HG02571 (cell line): ENCODE results near the gene SAMD3.
"Not testable (repeated sequence)": the region's sequence is repeated elsewhere in the genome, so short reads cannot be mapped to it uniquely, and the experiment has no call there.

Source experiments
- ATAC-seq: cut with Tn5 transposase; IDR thresholded peaks from one replicate; pipeline ENCODE4 v1.9.1; 2021; ENCODE audit warnings: mild to moderate bottlenecking, moderate library complexity; ENCODE audit not compliant: unreplicated experiment

SAMD3 gene

GRCh38 chr6:130222775-130223174, at the start of gene SAMD3:
Gene SAMD3 (minus strand): TSS chr6:130222951. CDS start chr6:130215273, 7,678 bp downstream.
- ATAC-seq, result no peak

- peak; percentile 84 for ATAC-seq
Observed at GRCh38 chr6:130269969-130270635, 47.4 kb upstream of the SAMD3 start.

GRCh38 chr6:130265553-130265952, 42.8 kb upstream of the SAMD3 start:
- ATAC-seq, result not testable (repeated sequence)

GRCh38 chr6:130262008-130262407, 39.3 kb upstream of the SAMD3 start:
- ATAC-seq, result no peak

- not testable (repeated sequence) for ATAC-seq
Observed at GRCh38 chr6:130261558-130261957, 38.8 kb upstream of the SAMD3 start.

GRCh38 chr6:130260614-130261241, 38.0 kb upstream of the SAMD3 start:
- ATAC-seq, result peak; percentile 37

- peak; percentile 49 for ATAC-seq
Observed at GRCh38 chr6:130260050-130260462, 37.3 kb upstream of the SAMD3 start.

- ATAC-seq, result peak; percentile 21
Observed at GRCh38 chr6:130259557-130259956, 36.8 kb upstream of the SAMD3 start.

- ATAC-seq, result no peak
Observed at GRCh38 chr6:130259140-130259539, 36.4 kb upstream of the SAMD3 start.

- ATAC-seq, result no peak
Observed at GRCh38 chr6:130252527-130253237, 29.9 kb upstream of the SAMD3 start.

GRCh38 chr6:130245267-130245666, 22.5 kb upstream of the SAMD3 start:
- no peak for ATAC-seq

GRCh38 chr6:130244728-130245127, 22.0 kb upstream of the SAMD3 start:
- no peak for ATAC-seq

GRCh38 chr6:130240232-130240631, 17.5 kb upstream of the SAMD3 start:
- no peak for ATAC-seq

- no peak for ATAC-seq
Observed at GRCh38 chr6:130239755-130240154, 17.0 kb upstream of the SAMD3 start.

GRCh38 chr6:130233330-130233729, 10.6 kb upstream of the SAMD3 start:
- no peak for ATAC-seq

GRCh38 chr6:130230531-130230930, 7.8 kb upstream of the SAMD3 start:
- not testable (repeated sequence) for ATAC-seq

GRCh38 chr6:130229645-130230044, 6.9 kb upstream of the SAMD3 start:
- ATAC-seq, result no peak

GRCh38 chr6:130223508-130223907, 757 bp upstream of the SAMD3 start:
- peak; percentile 96 for ATAC-seq

- ATAC-seq, result no peak
Observed at GRCh38 chr6:130218134-130218533, 4.6 kb downstream of the SAMD3 start.

GRCh38 chr6:130216620-130217019, 6.1 kb downstream of the SAMD3 start:
- no peak for ATAC-seq

- ATAC-seq, result no peak
Observed at GRCh38 chr6:130215526-130215925, 7.2 kb downstream of the SAMD3 start.
